WTC11 (cell line): ENCODE measurements around the gene NAPB.

Experiments used
- CREM ChIP-seq: sonication (generic); formaldehyde crosslinking; IDR thresholded peaks from 2 replicates; pipeline ENCODE4 v1.8.1; 2022; ENCODE audit warnings: mild to moderate bottlenecking, missing genetic modification reagents, moderate library complexity
- ESRRA ChIP-seq: sonication (generic); formaldehyde crosslinking; IDR thresholded peaks from 2 replicates; pipeline ENCODE4 v1.8.1; 2022; ENCODE audit warnings: mild to moderate bottlenecking, missing genetic modification reagents, borderline replicate concordance
- FOXK1 ChIP-seq: sonication (generic); formaldehyde crosslinking; IDR thresholded peaks from 2 replicates; pipeline ENCODE4 v1.8.0; 2022; ENCODE audit warnings: mild to moderate bottlenecking, moderate library complexity, missing genetic modification reagents
- FOXP1 ChIP-seq: sonication (generic); formaldehyde crosslinking; IDR thresholded peaks from 2 replicates; pipeline ENCODE4 v1.8.0; 2022; ENCODE audit warnings: missing genetic modification reagents, mild to moderate bottlenecking, moderate library complexity, borderline replicate concordance
- MXD4 ChIP-seq: fragments of 250-450 bp; sonication (Bioruptor Pico); IDR thresholded peaks from 2 replicates; pipeline ENCODE4 v1.8.0; 2021; ENCODE audit warnings: mild to moderate bottlenecking, moderate library complexity, borderline replicate concordance
- SMAD3 ChIP-seq: sonication (generic); formaldehyde crosslinking; IDR thresholded peaks from 2 replicates; pipeline ENCODE4 v1.8.0; 2022; ENCODE audit warnings: missing genetic modification reagents, mild to moderate bottlenecking, borderline replicate concordance
- ZBTB21 ChIP-seq: sonication (generic); formaldehyde crosslinking; IDR thresholded peaks from 2 replicates; pipeline ENCODE4 v1.8.1; 2023; ENCODE audit warnings: mild to moderate bottlenecking, missing genetic modification reagents, borderline replicate concordance
- TF ChIP-seq, protein P1 (sequence below): fragments of 250-450 bp; sonication (Bioruptor Pico); IDR thresholded peaks from 2 replicates; pipeline ENCODE4 v1.9.0; 2021; ENCODE audit warnings: mild to moderate bottlenecking
- TF ChIP-seq, protein P2 (sequence below): sonication (generic); formaldehyde crosslinking; IDR thresholded peaks from 2 replicates; pipeline ENCODE4 v1.8.1; 2023; ENCODE audit warnings: mild to moderate bottlenecking, missing genetic modification reagents, moderate library complexity
- TF ChIP-seq, protein P3 (sequence below): sonication (generic); formaldehyde crosslinking; IDR thresholded peaks from 2 replicates; pipeline ENCODE4 v1.8.0; 2022; ENCODE audit warnings: mild to moderate bottlenecking, missing genetic modification reagents
- TF ChIP-seq, protein P4 (sequence below): fragments of 200-600 bp; IDR thresholded peaks from 2 replicates; pipeline ENCODE4 v1.8.0; 2022; ENCODE audit warnings: antibody characterized with exemption
- TF ChIP-seq, protein P5 (sequence below): sonication (generic); formaldehyde crosslinking; IDR thresholded peaks from 2 replicates; pipeline ENCODE4 v1.8.1; 2023; ENCODE audit warnings: mild to moderate bottlenecking, missing genetic modification reagents

DNA sequence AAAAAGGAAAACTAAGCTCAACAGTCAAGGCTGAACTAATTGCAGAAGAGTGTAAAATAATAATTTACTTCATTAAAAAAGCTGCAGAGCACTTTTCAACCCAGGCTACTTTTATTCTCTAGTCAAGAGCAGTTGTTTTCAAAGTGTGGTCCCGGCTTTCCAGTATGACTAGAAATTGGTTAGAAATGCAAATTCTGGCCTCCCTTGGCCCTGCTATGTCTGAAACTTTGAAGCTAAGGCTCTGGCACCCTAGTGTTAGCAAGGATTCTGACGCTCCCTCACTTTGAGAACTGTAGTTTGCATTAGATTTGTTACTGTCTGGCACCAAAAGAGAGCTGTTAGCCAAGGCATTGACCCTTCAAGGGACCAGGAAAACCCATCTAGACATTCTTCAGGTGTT, 80.2 kb downstream of the NAPB start:
- TF ChIP-seq, protein P1, sequence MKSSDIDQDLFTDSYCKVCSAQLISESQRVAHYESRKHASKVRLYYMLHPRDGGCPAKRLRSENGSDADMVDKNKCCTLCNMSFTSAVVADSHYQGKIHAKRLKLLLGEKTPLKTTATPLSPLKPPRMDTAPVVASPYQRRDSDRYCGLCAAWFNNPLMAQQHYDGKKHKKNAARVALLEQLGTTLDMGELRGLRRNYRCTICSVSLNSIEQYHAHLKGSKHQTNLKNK (CRISPR knock-in tag): no peak
- TF ChIP-seq, protein P2, sequence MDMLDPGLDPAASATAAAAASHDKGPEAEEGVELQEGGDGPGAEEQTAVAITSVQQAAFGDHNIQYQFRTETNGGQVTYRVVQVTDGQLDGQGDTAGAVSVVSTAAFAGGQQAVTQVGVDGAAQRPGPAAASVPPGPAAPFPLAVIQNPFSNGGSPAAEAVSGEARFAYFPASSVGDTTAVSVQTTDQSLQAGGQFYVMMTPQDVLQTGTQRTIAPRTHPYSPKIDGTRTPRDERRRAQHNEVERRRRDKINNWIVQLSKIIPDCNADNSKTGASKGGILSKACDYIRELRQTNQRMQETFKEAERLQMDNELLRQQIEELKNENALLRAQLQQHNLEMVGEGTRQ (CRISPR knock-in tag): no peak
- TF ChIP-seq CREM (CRISPR knock-in tag): no peak
- TF ChIP-seq, protein P3, sequence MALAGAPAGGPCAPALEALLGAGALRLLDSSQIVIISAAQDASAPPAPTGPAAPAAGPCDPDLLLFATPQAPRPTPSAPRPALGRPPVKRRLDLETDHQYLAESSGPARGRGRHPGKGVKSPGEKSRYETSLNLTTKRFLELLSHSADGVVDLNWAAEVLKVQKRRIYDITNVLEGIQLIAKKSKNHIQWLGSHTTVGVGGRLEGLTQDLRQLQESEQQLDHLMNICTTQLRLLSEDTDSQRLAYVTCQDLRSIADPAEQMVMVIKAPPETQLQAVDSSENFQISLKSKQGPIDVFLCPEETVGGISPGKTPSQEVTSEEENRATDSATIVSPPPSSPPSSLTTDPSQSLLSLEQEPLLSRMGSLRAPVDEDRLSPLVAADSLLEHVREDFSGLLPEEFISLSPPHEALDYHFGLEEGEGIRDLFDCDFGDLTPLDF (CRISPR knock-in tag): no peak
- no peak for TF ChIP-seq FOXK1
- TF ChIP-seq, protein P4, sequence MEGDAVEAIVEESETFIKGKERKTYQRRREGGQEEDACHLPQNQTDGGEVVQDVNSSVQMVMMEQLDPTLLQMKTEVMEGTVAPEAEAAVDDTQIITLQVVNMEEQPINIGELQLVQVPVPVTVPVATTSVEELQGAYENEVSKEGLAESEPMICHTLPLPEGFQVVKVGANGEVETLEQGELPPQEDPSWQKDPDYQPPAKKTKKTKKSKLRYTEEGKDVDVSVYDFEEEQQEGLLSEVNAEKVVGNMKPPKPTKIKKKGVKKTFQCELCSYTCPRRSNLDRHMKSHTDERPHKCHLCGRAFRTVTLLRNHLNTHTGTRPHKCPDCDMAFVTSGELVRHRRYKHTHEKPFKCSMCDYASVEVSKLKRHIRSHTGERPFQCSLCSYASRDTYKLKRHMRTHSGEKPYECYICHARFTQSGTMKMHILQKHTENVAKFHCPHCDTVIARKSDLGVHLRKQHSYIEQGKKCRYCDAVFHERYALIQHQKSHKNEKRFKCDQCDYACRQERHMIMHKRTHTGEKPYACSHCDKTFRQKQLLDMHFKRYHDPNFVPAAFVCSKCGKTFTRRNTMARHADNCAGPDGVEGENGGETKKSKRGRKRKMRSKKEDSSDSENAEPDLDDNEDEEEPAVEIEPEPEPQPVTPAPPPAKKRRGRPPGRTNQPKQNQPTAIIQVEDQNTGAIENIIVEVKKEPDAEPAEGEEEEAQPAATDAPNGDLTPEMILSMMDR: no peak
- no peak for TF ChIP-seq ZBTB21 (CRISPR knock-in tag)
- TF ChIP-seq, protein P5, sequence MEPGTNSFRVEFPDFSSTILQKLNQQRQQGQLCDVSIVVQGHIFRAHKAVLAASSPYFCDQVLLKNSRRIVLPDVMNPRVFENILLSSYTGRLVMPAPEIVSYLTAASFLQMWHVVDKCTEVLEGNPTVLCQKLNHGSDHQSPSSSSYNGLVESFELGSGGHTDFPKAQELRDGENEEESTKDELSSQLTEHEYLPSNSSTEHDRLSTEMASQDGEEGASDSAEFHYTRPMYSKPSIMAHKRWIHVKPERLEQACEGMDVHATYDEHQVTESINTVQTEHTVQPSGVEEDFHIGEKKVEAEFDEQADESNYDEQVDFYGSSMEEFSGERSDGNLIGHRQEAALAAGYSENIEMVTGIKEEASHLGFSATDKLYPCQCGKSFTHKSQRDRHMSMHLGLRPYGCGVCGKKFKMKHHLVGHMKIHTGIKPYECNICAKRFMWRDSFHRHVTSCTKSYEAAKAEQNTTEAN: no peak
- no peak for TF ChIP-seq MXD4 (CRISPR knock-in tag)
- no peak for TF ChIP-seq ESRRA (CRISPR knock-in tag)
- no peak for TF ChIP-seq FOXP1 (CRISPR knock-in tag)
- TF ChIP-seq SMAD3 (CRISPR knock-in tag): no peak
